Neural progenitor cell (in vitro differentiated cells): ENCODE data around the gene ZSCAN4. TPM values are rescaled to one million over a fixed set of nuclear protein-coding genes. Genes with fewer than 3 reads are reported as not detected.

Source experiments
- DNase-seq: peaks from one replicate; pipeline ENCODE4 v3.0.0-alpha.2; 2016; ENCODE audit warnings: low spot score
- H2AFZ ChIP-seq: fragments of 200-600 bp; sonication (generic); replicated peaks from 2 replicates; pipeline ENCODE4 v1.6.1; 2016; ENCODE audit warnings: antibody characterized with exemption
- H3F3A ChIP-seq: fragments of 200-600 bp; sonication (generic); 2 replicates; pipeline ENCODE4 v1.6.1; 2016; ENCODE audit warnings: antibody characterized with exemption, low read depth
- H3K27ac ChIP-seq: fragments of 200-600 bp; sonication (generic); 2 replicates; pipeline ENCODE4 v1.5.1; 2016; ENCODE audit warnings: mild to moderate bottlenecking
- H3K27me3 ChIP-seq: fragments of 200-600 bp; sonication (generic); 2 replicates; pipeline ENCODE4 v1.6.1; 2016; ENCODE audit warnings: mild to moderate bottlenecking, moderate library complexity
- H3K36me3 ChIP-seq: fragments of 200-600 bp; sonication (generic); 2 replicates; pipeline ENCODE4 v1.5.1; 2016
- H3K4me1 ChIP-seq: fragments of 200-600 bp; sonication (generic); 2 replicates; pipeline ENCODE4 v1.6.1; 2016; ENCODE audit warnings: mixed run types
- H3K4me2 ChIP-seq: fragments of 200-600 bp; sonication (generic); 2 replicates; pipeline ENCODE4 v1.6.1; 2016
- H3K4me3 ChIP-seq: fragments of 200-600 bp; sonication (generic); 2 replicates; pipeline ENCODE4 v1.5.1; 2016
- H3K79me2 ChIP-seq: fragments of 200-600 bp; sonication (generic); 2 replicates; pipeline ENCODE4 v1.6.1; 2016; ENCODE audit warnings: low read depth
- H3K9ac ChIP-seq: fragments of 200-600 bp; sonication (generic); 2 replicates; pipeline ENCODE4 v1.6.1; 2016
- H3K9me3 ChIP-seq: fragments of 200-600 bp; sonication (generic); 2 replicates; pipeline ENCODE4 v1.5.1; 2016; ENCODE audit warnings: low read depth
- H4K20me1 ChIP-seq: fragments of 200-600 bp; sonication (generic); 2 replicates; pipeline ENCODE4 v1.6.1; 2016; ENCODE audit warnings: low read depth
- H3K27ac Mint-ChIP-seq: 3 replicates; pipeline ENCODE4 v1.8.0; 2021; ENCODE audit warnings: mixed read lengths
- H3K27me3 Mint-ChIP-seq: 2 replicates; pipeline ENCODE4 v1.8.0; 2022; ENCODE audit warnings: low read depth, mild to moderate bottlenecking, inconsistent platforms, moderate library complexity, mixed read lengths; ENCODE audit not compliant: insufficient read depth
- H3K36me3 Mint-ChIP-seq: 3 replicates; pipeline ENCODE4 v1.8.0; 2021; ENCODE audit warnings: mixed read lengths
- H3K4me1 Mint-ChIP-seq: 3 replicates; pipeline ENCODE4 v1.8.0; 2021; ENCODE audit warnings: mixed read lengths
- H3K4me3 Mint-ChIP-seq: 3 replicates; pipeline ENCODE4 v1.8.0; 2021; ENCODE audit warnings: mild to moderate bottlenecking, moderate library complexity, mixed read lengths
- H3K9me3 Mint-ChIP-seq: 3 replicates; pipeline ENCODE4 v1.8.0; 2020; ENCODE audit warnings: mixed read lengths
- CTCF ChIP-seq: fragments of 200-600 bp; sonication (generic); IDR thresholded peaks from 2 replicates; pipeline ENCODE4 v1.5.1; 2017; ENCODE audit warnings: antibody characterized with exemption, mild to moderate bottlenecking
- EZH2 ChIP-seq: fragments of 200-600 bp; sonication (generic); IDR thresholded peaks from 2 replicates; pipeline ENCODE4 v1.6.1; 2017; ENCODE audit warnings: antibody characterized with exemption, mild to moderate bottlenecking, moderate library complexity
- EZH2phosphoT487 ChIP-seq: fragments of 200-600 bp; sonication (generic); IDR thresholded peaks from 2 replicates; pipeline ENCODE4 v1.6.1; 2017; ENCODE audit warnings: antibody characterized with exemption
- total RNA-seq: library from RNA; depleted of rRNA; stranded (reverse); fragments of >200 nt; gene quantifications from 2 replicates; pipeline ENCODE4 v1.2.3, GENCODE V29; 2015; ENCODE audit warnings: low replicate concordance

ZSCAN4 gene
- total RNA-seq, 1 donor from 2014 or later: not detected

GRCh38 chr19:57672466-57672865 is 3.7 kb downstream of the ZSCAN4 start:
- H3K36me3 ChIP-seq: no peaks in the 10 kb centered on the region

GRCh38 chr19:57675881-57676280 is 7.1 kb downstream of the ZSCAN4 start:
- H3K36me3 Mint-ChIP-seq: no peaks in the 10 kb centered on the region
- TF ChIP-seq CTCF (no peak), EZH2phosphoT487 (no peak), EZH2 (no peak)
- no peak overlapping the region for H3K27ac ChIP-seq

More at GRCh38 chr19:57672466-57672865, 3.7 kb downstream of the ZSCAN4 start:
- DNase-seq: no peak
- Mint-ChIP-seq H3K36me3 (no peaks in the 10 kb centered on the region), H3K4me3 (no peak overlapping the region), H3K4me1 (no peaks in the 10 kb centered on the region), H3K27me3 (peaks cover 3% of the 10 kb centered on the region), H3K9me3 (peaks cover 16% of the 10 kb centered on the region), H3K27ac (no peak overlapping the region)
- no peak overlapping the region for H2AFZ ChIP-seq
- H3K4me3 ChIP-seq: no peak overlapping the region
- TF ChIP-seq EZH2: no peak
- TF ChIP-seq CTCF: no peak
- TF ChIP-seq EZH2phosphoT487: no peak
- no peaks in the 10 kb centered on the region for H4K20me1 ChIP-seq
- H3K4me1 ChIP-seq: no peaks in the 10 kb centered on the region
- H3F3A ChIP-seq: no peaks in the 10 kb centered on the region
- no peak overlapping the region for H3K9ac ChIP-seq
- H3K27me3 ChIP-seq: peaks cover 66% of the 10 kb centered on the region
- H3K9me3 ChIP-seq: no peaks in the 10 kb centered on the region
- H3K4me2 ChIP-seq: no peak overlapping the region
- no peak overlapping the region for H3K27ac ChIP-seq
- H3K79me2 ChIP-seq: no peaks in the 10 kb centered on the region

DNA sequence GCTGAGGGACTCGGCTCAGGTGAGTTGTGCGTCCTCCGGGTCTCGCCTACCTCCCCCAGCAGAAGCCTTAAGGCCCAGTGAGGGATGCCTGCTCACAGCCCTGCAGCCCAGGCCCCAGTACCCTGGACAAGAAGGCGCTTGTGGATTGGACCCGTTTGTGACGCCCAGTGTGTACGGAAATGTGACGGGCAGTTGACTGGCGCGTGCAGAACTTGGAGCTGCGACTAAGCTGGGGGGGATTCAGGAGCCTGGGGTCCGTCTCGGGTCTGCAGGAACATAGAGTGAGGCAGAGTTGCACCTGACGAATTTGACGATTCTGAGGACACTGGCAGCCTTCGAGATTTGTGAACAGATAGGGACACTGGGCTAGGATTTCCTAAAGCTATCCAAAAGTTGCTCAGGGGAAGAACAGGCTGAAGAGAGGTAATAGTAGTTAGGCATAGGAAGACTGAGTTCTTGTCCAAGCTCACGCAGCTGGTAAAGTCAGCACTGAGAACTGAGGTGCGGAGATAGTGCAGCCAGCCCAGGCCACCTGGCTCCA is 13.6 kb downstream of the ZSCAN4 start:
- TF ChIP-seq CTCF (no peak), EZH2phosphoT487 (no peak), EZH2 (no peak)
- peak overlapping the region; percentile 97 for H2AFZ ChIP-seq
- H3K9ac ChIP-seq: peak overlapping the region; percentile 95
- H3K79me2 ChIP-seq: peaks cover 55% of the 10 kb centered on the region
- peak overlapping the region; percentile 95 for H3K4me3 ChIP-seq
- peaks cover 9% of the 10 kb centered on the region for H3K4me1 ChIP-seq
- DNase-seq: no peak
- peaks cover 41% of the 10 kb centered on the region for H3K36me3 ChIP-seq
- peaks cover 26% of the 10 kb centered on the region for H3K27me3 ChIP-seq
- peaks cover 6% of the 10 kb centered on the region for H3F3A ChIP-seq
- peaks cover 13% of the 10 kb centered on the region for H3K4me1 Mint-ChIP-seq
- H3K4me3 Mint-ChIP-seq: peak overlapping the region; percentile 96
- peak overlapping the region; percentile 81 for H3K27ac Mint-ChIP-seq
- peaks cover 18% of the 10 kb centered on the region for H3K27me3 Mint-ChIP-seq
- H3K27ac ChIP-seq: no peak overlapping the region
- peaks cover 58% of the 10 kb centered on the region for H3K36me3 Mint-ChIP-seq
- peaks cover 30% of the 10 kb centered on the region for H3K9me3 ChIP-seq
- peak overlapping the region; percentile 100 for H3K4me2 ChIP-seq
- H3K9me3 Mint-ChIP-seq: peaks cover 80% of the 10 kb centered on the region
- H4K20me1 ChIP-seq: no peaks in the 10 kb centered on the region

More at GRCh38 chr19:57675881-57676280, 7.1 kb downstream of the ZSCAN4 start:
- no peak for DNase-seq
- Histone ChIP-seq H3K9ac (no peak overlapping the region), H2AFZ (no peak overlapping the region), H3F3A (no peaks in the 10 kb centered on the region), H4K20me1 (no peaks in the 10 kb centered on the region), H3K4me1 (no peaks in the 10 kb centered on the region), H3K79me2 (no peaks in the 10 kb centered on the region), H3K4me3 (no peak overlapping the region), H3K27me3 (peaks cover 78% of the 10 kb centered on the region), H3K4me2 (no peak overlapping the region), H3K36me3 (no peaks in the 10 kb centered on the region), H3K9me3 (no peaks in the 10 kb centered on the region)
- H3K27me3 Mint-ChIP-seq: peaks cover 4% of the 10 kb centered on the region
- peaks cover 28% of the 10 kb centered on the region for H3K9me3 Mint-ChIP-seq
- H3K4me1 Mint-ChIP-seq: no peaks in the 10 kb centered on the region
- no peak overlapping the region for H3K4me3 Mint-ChIP-seq
- no peak overlapping the region for H3K27ac Mint-ChIP-seq
